B cell (primary cell): ENCODE results near the gene GMNC. TPM values are rescaled to one million over a fixed set of nuclear protein-coding genes. Genes with fewer than 3 reads are reported as not detected.

ENCODE experiments used
- ATAC-seq: fragments of 200-7000 bp; cut with Tn5 transposase; one replicate; pipeline ENCODE4 v1.10.0; 2021; ENCODE audit warnings: low read depth, mild to moderate bottlenecking, moderate number of reproducible peaks, moderate library complexity
- CTCF ChIA-PET: fragments of 350-600 bp; sonication (Branson Sonifier 250); formaldehyde crosslinking; loops from one replicate; lab custom pipeline; 2021; ENCODE audit warnings: antibody characterized with exemption, inconsistent platforms; lab: Charles Lee
- POLR2A ChIA-PET: fragments of 350-600 bp; sonication (Branson Sonifier 250); formaldehyde crosslinking; loops from one replicate; lab custom pipeline; 2021; ENCODE audit warnings: antibody characterized with exemption; lab: Charles Lee
- DNase-seq: peaks from one replicate; pipeline ENCODE4 v3.0.0; 2013
- H2AFZ ChIP-seq: 2 replicates; pipeline ENCODE4 v1.6.1; 2012; ENCODE audit warnings: mild to moderate bottlenecking, low read depth, low read length; ENCODE audit not compliant: insufficient read depth, poor library complexity, severe bottlenecking
- H3K27ac ChIP-seq, 2 donors: 1 replicate in 1 of 2; 2 replicates in 1 of 2; pipeline ENCODE4 v1.5.1; 2012 to 2013; ENCODE audit warnings: low read length in 2 of 2, mild to moderate bottlenecking in 2 of 2, moderate library complexity in 1 of 2
- H3K27me3 ChIP-seq, 4 experiments: fragments of 200-600 bp in 1 of 4; sonication (generic) in 1 of 4; replicated peaks in 1 of 4; 1 replicate in 2 of 4; 2 replicates in 2 of 4; pipeline versions ENCODE4 v1.6.1 to v1.7.0; 2013 to 2016; ENCODE audit warnings: low read length in 3 of 4, mild to moderate bottlenecking in 2 of 4, mixed read lengths in 1 of 4, moderate library complexity in 1 of 4; ENCODE audit not compliant: insufficient read depth in 4 of 4, control insufficient read depth in 3 of 4; ENCODE audit errors: control extremely low read depth in 1 of 4
- H3K36me3 ChIP-seq, 2 experiments: replicated peaks in 1 of 2; 1 replicate in 1 of 2; 2 replicates in 1 of 2; pipeline versions ENCODE4 v1.6.1 to v1.7.1; 2013; ENCODE audit warnings: low read length in 1 of 2; ENCODE audit not compliant: insufficient read depth in 2 of 2, control insufficient read depth in 1 of 2; ENCODE audit errors: control extremely low read depth in 1 of 2, extremely low read depth in 1 of 2
- H3K4me1 ChIP-seq, 2 donors: fragments of 200-600 bp in 1 of 2; sonication (generic) in 1 of 2; 1 replicate in 1 of 2; 2 replicates in 1 of 2; pipeline versions ENCODE4 v1.5.1 to v1.6.1; 2013 to 2017; ENCODE audit warnings: low read length in 2 of 2; ENCODE audit not compliant: control insufficient read depth in 2 of 2, insufficient read depth in 2 of 2
- H3K4me2 ChIP-seq: replicated peaks from 2 replicates; pipeline ENCODE3; 2012; ENCODE audit warnings: mild to moderate bottlenecking, low read depth, low read length; ENCODE audit not compliant: poor library complexity, severe bottlenecking
- H3K4me3 ChIP-seq, 5 experiments: fragments of 200-600 bp in 1 of 5; sonication (generic) in 1 of 5; 1 replicate in 3 of 5; 2 replicates in 2 of 5; pipeline versions ENCODE4 v1.5.1 to v1.7.0; 2011 to 2016; ENCODE audit warnings: low read length in 4 of 5, mild to moderate bottlenecking in 4 of 5, low read depth in 2 of 5, control low read depth in 1 of 5, moderate library complexity in 1 of 5; ENCODE audit not compliant: insufficient read depth in 1 of 5; ENCODE audit errors: control extremely low read depth in 1 of 5, extremely low read depth in 1 of 5
- H3K79me2 ChIP-seq: fragments of 200-600 bp; sonication (generic); one replicate; pipeline ENCODE4 v1.6.0; 2016; ENCODE audit warnings: low read length; ENCODE audit not compliant: control insufficient read depth, insufficient read depth
- H3K9ac ChIP-seq: fragments of 200-600 bp; sonication (generic); 2 replicates; pipeline ENCODE4 v1.6.1; 2017; ENCODE audit warnings: mild to moderate bottlenecking, low read length, moderate library complexity
- H3K9me3 ChIP-seq, 3 donors: one replicate each; pipeline versions ENCODE4 v1.6.1 to v1.7.1; 2013; ENCODE audit warnings: low read length in 2 of 3; ENCODE audit not compliant: control insufficient read depth in 2 of 3, insufficient read depth in 1 of 3; ENCODE audit errors: control extremely low read depth in 1 of 3
- H4K20me1 ChIP-seq: 2 replicates; pipeline ENCODE4 v1.6.0; 2012; ENCODE audit warnings: mild to moderate bottlenecking, low read length; ENCODE audit not compliant: insufficient read depth, control insufficient read depth, poor library complexity, severe bottlenecking
- H3K27ac Mint-ChIP-seq: one replicate; pipeline ENCODE4 v1.8.0; 2021; ENCODE audit warnings: mixed read lengths
- H3K27me3 Mint-ChIP-seq: one replicate; pipeline ENCODE4 v1.8.0; 2021; ENCODE audit warnings: mixed read lengths
- H3K4me1 Mint-ChIP-seq: one replicate; pipeline ENCODE4 v1.8.0; 2021; ENCODE audit warnings: mixed read lengths
- H3K4me3 Mint-ChIP-seq: one replicate; pipeline ENCODE4 v1.8.0; 2021; ENCODE audit warnings: mixed read lengths
- H3K9me3 Mint-ChIP-seq: one replicate; pipeline ENCODE4 v1.8.0; 2022; ENCODE audit warnings: mixed read lengths; ENCODE audit not compliant: insufficient read depth
- EZH2 ChIP-seq: IDR thresholded peaks from 2 replicates; pipeline ENCODE4 v1.6.1; 2012; ENCODE audit warnings: borderline replicate concordance, low read depth, mild to moderate bottlenecking, moderate library complexity, low read length; ENCODE audit not compliant: insufficient read depth, poor library complexity, severe bottlenecking
- WGBS: methylation state at CpG from one replicate; pipeline ENCODE4 v1.1.5; 2013; ENCODE audit warnings: missing lambda C conversion rate; ENCODE audit not compliant: insufficient coverage; 5-methylcytosine and 5-hydroxymethylcytosine counted together
- intact Hi-C: fragments of 100-400 bp; cut with micrococcal nuclease; formaldehyde crosslinking; loops from one replicate; pipeline ENCODE4 v1.10.0; 2022
- polyA plus RNA-seq: library from polyadenylated mRNA; depleted of rRNA; stranded (reverse); fragments of >200 nt; gene quantifications from 2 replicates; pipeline ENCODE4 v1.2.3, GENCODE V29; 2012
- total RNA-seq, 2 donors: library from RNA; stranded (reverse); fragments of 120-200 nt in 1 of 2; gene quantifications; 1 replicate in 1 of 2; 2 replicates in 1 of 2; pipeline versions ENCODE4 v1.2.3 to v1.2.4, GENCODE V29; 2013 to 2022
- TF ChIP-seq, protein P1 (sequence below): fragments of 200-600 bp; IDR thresholded peaks from one replicate; pipeline ENCODE4 v1.8.0; 2022; ENCODE audit warnings: antibody characterized with exemption, mild to moderate bottlenecking

GMNC gene
- total and polyA plus RNA-seq, 2 donors (not counting 1 experiment from before 2014, with no cell fraction given): not detected

- no peaks in the 10 kb centered on the region for H3K9me3 ChIP-seq
- no peaks in the 10 kb centered on the region for H4K20me1 ChIP-seq
- no peaks in the 10 kb centered on the region for H3K4me1 ChIP-seq
- H3K79me2 ChIP-seq: no peaks in the 10 kb centered on the region
- no peak overlapping the region for H3K27ac ChIP-seq
- H2AFZ ChIP-seq: no peak overlapping the region
- intact Hi-C loops: no loop called here
- ATAC-seq: no peak
- 100% methylated on average over 1 of the region's 2 CpGs for WGBS
- POLR2A ChIA-PET: no interaction called here
- Mint-ChIP-seq H3K4me1 (no peaks in the 10 kb centered on the region), H3K27ac (no peak overlapping the region), H3K4me3 (no peak overlapping the region), H3K9me3 (no peaks in the 10 kb centered on the region), H3K27me3 (peaks cover 4% of the 10 kb centered on the region)
- no peak overlapping the region for H3K9ac ChIP-seq
- TF ChIP-seq, protein P1, sequence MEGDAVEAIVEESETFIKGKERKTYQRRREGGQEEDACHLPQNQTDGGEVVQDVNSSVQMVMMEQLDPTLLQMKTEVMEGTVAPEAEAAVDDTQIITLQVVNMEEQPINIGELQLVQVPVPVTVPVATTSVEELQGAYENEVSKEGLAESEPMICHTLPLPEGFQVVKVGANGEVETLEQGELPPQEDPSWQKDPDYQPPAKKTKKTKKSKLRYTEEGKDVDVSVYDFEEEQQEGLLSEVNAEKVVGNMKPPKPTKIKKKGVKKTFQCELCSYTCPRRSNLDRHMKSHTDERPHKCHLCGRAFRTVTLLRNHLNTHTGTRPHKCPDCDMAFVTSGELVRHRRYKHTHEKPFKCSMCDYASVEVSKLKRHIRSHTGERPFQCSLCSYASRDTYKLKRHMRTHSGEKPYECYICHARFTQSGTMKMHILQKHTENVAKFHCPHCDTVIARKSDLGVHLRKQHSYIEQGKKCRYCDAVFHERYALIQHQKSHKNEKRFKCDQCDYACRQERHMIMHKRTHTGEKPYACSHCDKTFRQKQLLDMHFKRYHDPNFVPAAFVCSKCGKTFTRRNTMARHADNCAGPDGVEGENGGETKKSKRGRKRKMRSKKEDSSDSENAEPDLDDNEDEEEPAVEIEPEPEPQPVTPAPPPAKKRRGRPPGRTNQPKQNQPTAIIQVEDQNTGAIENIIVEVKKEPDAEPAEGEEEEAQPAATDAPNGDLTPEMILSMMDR: no peak
- TF ChIP-seq EZH2: no peak
- H3K36me3 ChIP-seq: no peaks in the 10 kb centered on the region
- H3K4me3 ChIP-seq: no peak overlapping the region
- H3K27me3 ChIP-seq: no peaks in the 10 kb centered on the region
- no peak overlapping the region for H3K4me2 ChIP-seq
- DNase-seq: no peak
- CTCF ChIA-PET: interaction anchor here (0.8 kb wide), 1 partner anchor 34 kb away, joined by 3 read pairs; no protein-coding TSS in a partner anchor
These were observed 53.1 kb downstream of the GMNC start for GRCh38 chr3:190809351-190809750.

- Histone ChIP-seq H3K9ac (no peak overlapping the region), H3K4me3 (no peak overlapping the region), H3K27ac (no peak overlapping the region), H3K4me1 (no peaks in the 10 kb centered on the region), H4K20me1 (no peaks in the 10 kb centered on the region), H3K36me3 (no peaks in the 10 kb centered on the region), H3K79me2 (no peaks in the 10 kb centered on the region), H3K9me3 (no peaks in the 10 kb centered on the region), H3K4me2 (no peak overlapping the region), H2AFZ (no peak overlapping the region), H3K27me3 (no peaks in the 10 kb centered on the region)
- CTCF ChIA-PET: no interaction called here
- TF ChIP-seq, protein P1: no peak
- TF ChIP-seq EZH2: no peak
- Mint-ChIP-seq H3K4me1 (no peaks in the 10 kb centered on the region), H3K27me3 (peaks cover 4% of the 10 kb centered on the region), H3K27ac (no peak overlapping the region), H3K4me3 (no peak overlapping the region), H3K9me3 (no peaks in the 10 kb centered on the region)
- POLR2A ChIA-PET: no interaction called here
- 46% methylated on average over 3 of the region's 4 CpGs for WGBS
- intact Hi-C loops: no loop called here
- ATAC-seq: no peak
- no peak for DNase-seq
These were observed 54.6 kb downstream of the GMNC start for GRCh38 chr3:190807719-190808375.
